HepG2 (cell line): Measurements from ENCODE around the gene ITGB1. TPM values are rescaled to one million over a fixed set of nuclear protein-coding genes. Genes with fewer than 3 reads are reported as not detected.
A peak's percentile ranks its signal among the peaks of the same experiment; 100 is the strongest.

Experiments
- GTF3A ChIP-seq: sonication (generic); formaldehyde crosslinking; conservative IDR thresholded peaks from 2 replicates; pipeline ENCODE4 v1.4.0; 2020; ENCODE audit warnings: mild to moderate bottlenecking, missing genetic modification reagents
- HOXD1 ChIP-seq: sonication (generic); formaldehyde crosslinking; IDR thresholded peaks from 2 replicates; pipeline ENCODE4 v1.5.0; 2020; ENCODE audit warnings: missing genetic modification reagents
- MEIS2 ChIP-seq: sonication (generic); formaldehyde crosslinking; IDR thresholded peaks from 2 replicates; pipeline ENCODE4 v1.9.0; 2021; ENCODE audit warnings: mild to moderate bottlenecking, missing genetic modification reagents
- MTA3 ChIP-seq: sonication (generic); formaldehyde crosslinking; IDR thresholded peaks from 2 replicates; pipeline ENCODE4 v1.4.0; 2020; ENCODE audit warnings: missing genetic modification reagents
- MYC ChIP-seq: sonication (generic); formaldehyde crosslinking; IDR thresholded peaks from 2 replicates; pipeline ENCODE4 v1.9.0; 2021; ENCODE audit warnings: missing genetic modification reagents, borderline replicate concordance
- NAIF1 ChIP-seq: sonication (generic); formaldehyde crosslinking; IDR thresholded peaks from 2 replicates; pipeline ENCODE4 v1.5.0; 2020; ENCODE audit warnings: mild to moderate bottlenecking, missing genetic modification reagents, borderline replicate concordance
- PRPF4 ChIP-seq: fragments of 200-400 bp; formaldehyde crosslinking; IDR thresholded peaks from 2 replicates; pipeline ENCODE4 v1.6.1; 2016; ENCODE audit warnings: low read length, low read depth; ENCODE audit not compliant: poor library complexity, severe bottlenecking
- RFXAP ChIP-seq: sonication (generic); formaldehyde crosslinking; IDR thresholded peaks from 2 replicates; pipeline ENCODE4 v1.4.0; 2020; ENCODE audit warnings: missing genetic modification reagents, borderline replicate concordance
- SOX5 ChIP-seq: IDR thresholded peaks from 2 replicates; pipeline ENCODE4 v1.6.1; 2016; ENCODE audit warnings: borderline replicate concordance
- SRSF4 ChIP-seq: fragments of 200-400 bp; formaldehyde crosslinking; IDR thresholded peaks from one replicate; pipeline ENCODE4 v1.6.1; 2018; ENCODE audit warnings: mild to moderate bottlenecking, low read depth, low read length, moderate library complexity; ENCODE audit not compliant: poor library complexity, severe bottlenecking
- TBP ChIP-seq: sonication (generic); formaldehyde crosslinking; IDR thresholded peaks from 2 replicates; pipeline ENCODE4 v1.5.0; 2020; ENCODE audit warnings: missing genetic modification reagents
- XRCC5 ChIP-seq: fragments of 200-400 bp; formaldehyde crosslinking; optimal IDR thresholded peaks from 2 replicates; pipeline ENCODE3; 2017; ENCODE audit warnings: mild to moderate bottlenecking, low read length
- ZBTB38 ChIP-seq: sonication (generic); formaldehyde crosslinking; IDR thresholded peaks from 2 replicates; pipeline ENCODE4 v1.5.1; 2020; ENCODE audit warnings: mild to moderate bottlenecking, missing genetic modification reagents
- ZFP37 ChIP-seq: sonication (generic); formaldehyde crosslinking; IDR thresholded peaks from 2 replicates; pipeline ENCODE4 v1.4.0; 2020; ENCODE audit warnings: missing genetic modification reagents, borderline replicate concordance
- ZFP41 ChIP-seq: sonication (generic); formaldehyde crosslinking; IDR thresholded peaks from 2 replicates; pipeline ENCODE4 v1.4.0; 2020; ENCODE audit warnings: mild to moderate bottlenecking, missing genetic modification reagents, borderline replicate concordance
- ZNF12 ChIP-seq: sonication (generic); formaldehyde crosslinking; IDR thresholded peaks from 2 replicates; pipeline ENCODE4 v1.5.0; 2020; ENCODE audit warnings: missing genetic modification reagents
- ZNF333 ChIP-seq: sonication (generic); formaldehyde crosslinking; IDR thresholded peaks from 2 replicates; pipeline ENCODE4 v1.4.0; 2020; ENCODE audit warnings: mild to moderate bottlenecking, missing genetic modification reagents, borderline replicate concordance
- ZNF354B ChIP-seq: sonication (generic); formaldehyde crosslinking; IDR thresholded peaks from 2 replicates; pipeline ENCODE4 v1.8.0; 2022; ENCODE audit warnings: mild to moderate bottlenecking, missing genetic modification reagents
- ZNF367 ChIP-seq: sonication (generic); formaldehyde crosslinking; IDR thresholded peaks from 2 replicates; pipeline ENCODE4 v1.4.0; 2020; ENCODE audit warnings: missing genetic modification reagents, borderline replicate concordance
- ZNF460 ChIP-seq: sonication (generic); formaldehyde crosslinking; IDR thresholded peaks from 2 replicates; pipeline ENCODE4 v1.5.1; 2020; ENCODE audit warnings: missing genetic modification reagents, mild to moderate bottlenecking, borderline replicate concordance
- ZNF749 ChIP-seq: sonication (generic); formaldehyde crosslinking; IDR thresholded peaks from 2 replicates; pipeline ENCODE4 v1.8.0; 2022; ENCODE audit warnings: mild to moderate bottlenecking, missing genetic modification reagents, moderate library complexity, borderline replicate concordance
- ZSCAN25 ChIP-seq: sonication (generic); formaldehyde crosslinking; IDR thresholded peaks from 2 replicates; pipeline ENCODE4 v1.8.0; 2022; ENCODE audit warnings: mild to moderate bottlenecking, missing genetic modification reagents
- polyA plus RNA-seq, 8 experiments: library from polyadenylated mRNA; depleted of rRNA in 3 of 8; stranded (reverse) in 7 of 8; unstranded in 1 of 8; fragments of >200 nt; fragmentation: Illumina TruSeq in 4 of 8; extraction: Trizol in 4 of 8; gene quantifications; 2 replicates each; pipeline versions ENCODE4 v1.2.1 to v1.2.3, GENCODE V29; 2011 to 2016; ENCODE audit warnings: low read depth in 4 of 8, missing spikeins in 1 of 8, mixed read lengths in 1 of 8; ENCODE audit not compliant: insufficient read depth in 1 of 8
- total RNA-seq, 5 experiments: library from RNA; depleted of rRNA; stranded (reverse); fragments of >200 nt; fragmentation: Illumina TruSeq; extraction: Trizol; gene quantifications; 2 replicates each; pipeline ENCODE4 v1.2.3, GENCODE V29; 2016; ENCODE audit warnings: low read depth in 1 of 5
- TF ChIP-seq, protein P1 (sequence below): IDR thresholded peaks from 2 replicates; pipeline ENCODE4 v1.6.1; 2016
- TF ChIP-seq, protein P2 (sequence below): sonication (generic); formaldehyde crosslinking; IDR thresholded peaks from 2 replicates; pipeline ENCODE4 v1.4.0; 2020; ENCODE audit warnings: mild to moderate bottlenecking, low read depth, missing genetic modification reagents
- TF ChIP-seq, protein P3 (sequence below): sonication (generic); formaldehyde crosslinking; IDR thresholded peaks from 2 replicates; pipeline ENCODE4 v1.4.0; 2020; ENCODE audit warnings: missing genetic modification reagents
- TF ChIP-seq, protein P4 (sequence below): sonication (generic); formaldehyde crosslinking; IDR thresholded peaks from 2 replicates; pipeline ENCODE4 v1.4.0; 2020; ENCODE audit warnings: missing genetic modification reagents

The ITGB1 gene
- total and polyA plus RNA-seq, 2 of the 13 experiments (the other 11 are each of a cell fraction or from before 2014, with no cell fraction given): 190 to 204 TPM

DNA sequence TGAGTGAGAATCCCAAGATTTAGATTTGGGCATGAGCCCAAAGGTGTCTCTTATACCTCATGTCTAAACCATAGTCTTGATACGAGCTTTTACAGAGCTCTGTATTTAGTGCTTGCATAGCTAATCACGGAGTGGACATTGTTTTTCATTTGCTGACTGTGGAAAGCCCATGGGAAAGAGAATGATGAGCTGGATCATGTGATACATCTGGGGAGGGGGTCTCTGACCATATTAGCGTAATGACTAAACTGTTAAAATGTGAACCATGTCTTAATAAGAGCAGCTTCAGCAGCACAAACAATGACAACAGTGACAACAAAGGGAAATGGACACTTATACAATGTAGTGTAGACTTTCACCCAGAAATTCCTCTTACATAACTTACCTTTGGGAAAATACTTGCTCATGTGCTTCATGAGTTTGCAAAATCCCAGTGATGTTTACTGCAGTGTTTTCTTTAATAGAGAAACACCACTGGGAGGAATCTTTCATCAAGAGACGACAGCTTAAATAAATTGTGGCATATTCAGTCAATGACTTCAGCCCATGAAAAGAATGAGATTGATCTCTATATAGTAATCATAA is 44.0 kb upstream of the ITGB1 start (continued):
- TF ChIP-seq, protein P1, sequence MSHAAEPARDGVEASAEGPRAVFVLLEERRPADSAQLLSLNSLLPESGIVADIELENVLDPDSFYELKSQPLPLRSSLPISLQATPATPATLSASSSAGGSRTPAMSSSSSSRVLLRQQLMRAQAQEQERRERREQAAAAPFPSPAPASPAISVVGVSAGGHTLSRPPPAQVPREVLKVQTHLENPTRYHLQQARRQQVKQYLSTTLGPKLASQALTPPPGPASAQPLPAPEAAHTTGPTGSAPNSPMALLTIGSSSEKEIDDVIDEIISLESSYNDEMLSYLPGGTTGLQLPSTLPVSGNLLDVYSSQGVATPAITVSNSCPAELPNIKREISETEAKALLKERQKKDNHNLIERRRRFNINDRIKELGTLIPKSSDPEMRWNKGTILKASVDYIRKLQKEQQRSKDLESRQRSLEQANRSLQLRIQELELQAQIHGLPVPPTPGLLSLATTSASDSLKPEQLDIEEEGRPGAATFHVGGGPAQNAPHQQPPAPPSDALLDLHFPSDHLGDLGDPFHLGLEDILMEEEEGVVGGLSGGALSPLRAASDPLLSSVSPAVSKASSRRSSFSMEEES (CRISPR knock-in tag): peak; percentile 60; the same call in 1 of the 2 replicates
- no peak for TF ChIP-seq XRCC5
- TF ChIP-seq ZNF367: no peak
- no peak for TF ChIP-seq ZNF333 (CRISPR knock-in tag)
- TF ChIP-seq SOX5: peak; percentile 88
- TF ChIP-seq ZNF749: no peak
- TF ChIP-seq ZNF354B (CRISPR knock-in tag): no peak
- TF ChIP-seq, protein P2, sequence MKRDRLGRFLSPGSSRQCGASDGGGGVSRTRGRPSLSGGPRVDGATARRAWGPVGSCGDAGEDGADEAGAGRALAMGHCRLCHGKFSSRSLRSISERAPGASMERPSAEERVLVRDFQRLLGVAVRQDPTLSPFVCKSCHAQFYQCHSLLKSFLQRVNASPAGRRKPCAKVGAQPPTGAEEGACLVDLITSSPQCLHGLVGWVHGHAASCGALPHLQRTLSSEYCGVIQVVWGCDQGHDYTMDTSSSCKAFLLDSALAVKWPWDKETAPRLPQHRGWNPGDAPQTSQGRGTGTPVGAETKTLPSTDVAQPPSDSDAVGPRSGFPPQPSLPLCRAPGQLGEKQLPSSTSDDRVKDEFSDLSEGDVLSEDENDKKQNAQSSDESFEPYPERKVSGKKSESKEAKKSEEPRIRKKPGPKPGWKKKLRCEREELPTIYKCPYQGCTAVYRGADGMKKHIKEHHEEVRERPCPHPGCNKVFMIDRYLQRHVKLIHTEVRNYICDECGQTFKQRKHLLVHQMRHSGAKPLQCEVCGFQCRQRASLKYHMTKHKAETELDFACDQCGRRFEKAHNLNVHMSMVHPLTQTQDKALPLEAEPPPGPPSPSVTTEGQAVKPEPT (CRISPR knock-in tag): no peak
- TF ChIP-seq ZFP37 (CRISPR knock-in tag): no peak
- no peak for TF ChIP-seq ZBTB38
- no peak for TF ChIP-seq RFXAP (CRISPR knock-in tag)
- TF ChIP-seq HOXD1 (CRISPR knock-in tag): no peak
- TF ChIP-seq MEIS2 (CRISPR knock-in tag): no peak
- TF ChIP-seq ZSCAN25 (CRISPR knock-in tag): no peak
- no peak for TF ChIP-seq MTA3 (CRISPR knock-in tag)
- TF ChIP-seq ZNF460 (CRISPR knock-in tag): no peak
- TF ChIP-seq GTF3A (CRISPR knock-in tag): no peak
- no peak for TF ChIP-seq MYC (CRISPR knock-in tag)
- no peak for TF ChIP-seq ZNF12
- no peak for TF ChIP-seq TBP (CRISPR knock-in tag)
- TF ChIP-seq NAIF1 (CRISPR knock-in tag): no peak
- TF ChIP-seq, protein P3, sequence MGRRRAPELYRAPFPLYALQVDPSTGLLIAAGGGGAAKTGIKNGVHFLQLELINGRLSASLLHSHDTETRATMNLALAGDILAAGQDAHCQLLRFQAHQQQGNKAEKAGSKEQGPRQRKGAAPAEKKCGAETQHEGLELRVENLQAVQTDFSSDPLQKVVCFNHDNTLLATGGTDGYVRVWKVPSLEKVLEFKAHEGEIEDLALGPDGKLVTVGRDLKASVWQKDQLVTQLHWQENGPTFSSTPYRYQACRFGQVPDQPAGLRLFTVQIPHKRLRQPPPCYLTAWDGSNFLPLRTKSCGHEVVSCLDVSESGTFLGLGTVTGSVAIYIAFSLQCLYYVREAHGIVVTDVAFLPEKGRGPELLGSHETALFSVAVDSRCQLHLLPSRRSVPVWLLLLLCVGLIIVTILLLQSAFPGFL (CRISPR knock-in tag): no peak
- TF ChIP-seq ZFP41 (CRISPR knock-in tag): no peak
- TF ChIP-seq SRSF4: no peak
- TF ChIP-seq, protein P4, sequence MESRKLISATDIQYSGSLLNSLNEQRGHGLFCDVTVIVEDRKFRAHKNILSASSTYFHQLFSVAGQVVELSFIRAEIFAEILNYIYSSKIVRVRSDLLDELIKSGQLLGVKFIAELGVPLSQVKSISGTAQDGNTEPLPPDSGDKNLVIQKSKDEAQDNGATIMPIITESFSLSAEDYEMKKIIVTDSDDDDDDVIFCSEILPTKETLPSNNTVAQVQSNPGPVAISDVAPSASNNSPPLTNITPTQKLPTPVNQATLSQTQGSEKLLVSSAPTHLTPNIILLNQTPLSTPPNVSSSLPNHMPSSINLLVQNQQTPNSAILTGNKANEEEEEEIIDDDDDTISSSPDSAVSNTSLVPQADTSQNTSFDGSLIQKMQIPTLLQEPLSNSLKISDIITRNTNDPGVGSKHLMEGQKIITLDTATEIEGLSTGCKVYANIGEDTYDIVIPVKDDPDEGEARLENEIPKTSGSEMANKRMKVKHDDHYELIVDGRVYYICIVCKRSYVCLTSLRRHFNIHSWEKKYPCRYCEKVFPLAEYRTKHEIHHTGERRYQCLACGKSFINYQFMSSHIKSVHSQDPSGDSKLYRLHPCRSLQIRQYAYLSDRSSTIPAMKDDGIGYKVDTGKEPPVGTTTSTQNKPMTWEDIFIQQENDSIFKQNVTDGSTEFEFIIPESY: no peak
- no peak for TF ChIP-seq PRPF4
